ENCODE measurements around the gene MAPK8IP2. TPM values are rescaled to one million over a fixed set of nuclear protein-coding genes. Genes with fewer than 3 reads are reported as not detected.

Gene MAPK8IP2
- total and polyA plus RNA-seq, 2 experiments from 2014 or later: 0.42 to 1.7 TPM

GRCh38 chr22:50561401-50562358 lies 38.9 kb upstream of the MAPK8IP2 start:
- no peaks in the 10 kb centered on the region for H3K36me3 ChIP-seq
- no peak for DNase-seq (ENCODE audit: low read depth in 1 of 2, low spot score in 1 of 2)
- peaks cover 8% of the 10 kb centered on the region for H3K27me3 ChIP-seq
- no peaks in the 10 kb centered on the region for H3K9me3 ChIP-seq (ENCODE audit: low read depth)
- TF ChIP-seq, protein P1, sequence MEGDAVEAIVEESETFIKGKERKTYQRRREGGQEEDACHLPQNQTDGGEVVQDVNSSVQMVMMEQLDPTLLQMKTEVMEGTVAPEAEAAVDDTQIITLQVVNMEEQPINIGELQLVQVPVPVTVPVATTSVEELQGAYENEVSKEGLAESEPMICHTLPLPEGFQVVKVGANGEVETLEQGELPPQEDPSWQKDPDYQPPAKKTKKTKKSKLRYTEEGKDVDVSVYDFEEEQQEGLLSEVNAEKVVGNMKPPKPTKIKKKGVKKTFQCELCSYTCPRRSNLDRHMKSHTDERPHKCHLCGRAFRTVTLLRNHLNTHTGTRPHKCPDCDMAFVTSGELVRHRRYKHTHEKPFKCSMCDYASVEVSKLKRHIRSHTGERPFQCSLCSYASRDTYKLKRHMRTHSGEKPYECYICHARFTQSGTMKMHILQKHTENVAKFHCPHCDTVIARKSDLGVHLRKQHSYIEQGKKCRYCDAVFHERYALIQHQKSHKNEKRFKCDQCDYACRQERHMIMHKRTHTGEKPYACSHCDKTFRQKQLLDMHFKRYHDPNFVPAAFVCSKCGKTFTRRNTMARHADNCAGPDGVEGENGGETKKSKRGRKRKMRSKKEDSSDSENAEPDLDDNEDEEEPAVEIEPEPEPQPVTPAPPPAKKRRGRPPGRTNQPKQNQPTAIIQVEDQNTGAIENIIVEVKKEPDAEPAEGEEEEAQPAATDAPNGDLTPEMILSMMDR (IDR thresholded peaks at IDR 0.05; ENCODE audit: low read depth, low read length): no peak
- H3K4me1 ChIP-seq (ENCODE audit: low read depth): peaks cover 3% of the 10 kb centered on the region
- H3K4me3 ChIP-seq: no peak overlapping the region
- H3K27ac ChIP-seq: no peak overlapping the region

GRCh38 chr22:50562523-50563412 lies 37.8 kb upstream of the MAPK8IP2 start, which contains the start of gene SYCE3:
Gene SYCE3, minus strand, starts transcription at chr22:50562919. Its CDS starts 6,514 bp downstream, at chr22:50556405.
- peak within 1 kb of the TSS; percentile 77 for H3K27ac ChIP-seq
- peak; percentile 93 to 99 for DNase-seq (ENCODE audit: low read depth in 1 of 2, low spot score in 1 of 2)
- H3K4me1 ChIP-seq (ENCODE audit: low read depth): peaks cover 3% of the 10 kb centered on the region
- H3K9me3 ChIP-seq (ENCODE audit: low read depth): no peaks in the 10 kb centered on the region
- peaks cover 8% of the 10 kb centered on the region for H3K27me3 ChIP-seq
- H3K36me3 ChIP-seq: no peaks in the 10 kb centered on the region
- H3K4me3 ChIP-seq: peak within 1 kb of the TSS; percentile 54
- TF ChIP-seq, protein P1 (IDR thresholded peaks at IDR 0.05; ENCODE audit: low read depth, low read length): peak; percentile 90

DNA sequence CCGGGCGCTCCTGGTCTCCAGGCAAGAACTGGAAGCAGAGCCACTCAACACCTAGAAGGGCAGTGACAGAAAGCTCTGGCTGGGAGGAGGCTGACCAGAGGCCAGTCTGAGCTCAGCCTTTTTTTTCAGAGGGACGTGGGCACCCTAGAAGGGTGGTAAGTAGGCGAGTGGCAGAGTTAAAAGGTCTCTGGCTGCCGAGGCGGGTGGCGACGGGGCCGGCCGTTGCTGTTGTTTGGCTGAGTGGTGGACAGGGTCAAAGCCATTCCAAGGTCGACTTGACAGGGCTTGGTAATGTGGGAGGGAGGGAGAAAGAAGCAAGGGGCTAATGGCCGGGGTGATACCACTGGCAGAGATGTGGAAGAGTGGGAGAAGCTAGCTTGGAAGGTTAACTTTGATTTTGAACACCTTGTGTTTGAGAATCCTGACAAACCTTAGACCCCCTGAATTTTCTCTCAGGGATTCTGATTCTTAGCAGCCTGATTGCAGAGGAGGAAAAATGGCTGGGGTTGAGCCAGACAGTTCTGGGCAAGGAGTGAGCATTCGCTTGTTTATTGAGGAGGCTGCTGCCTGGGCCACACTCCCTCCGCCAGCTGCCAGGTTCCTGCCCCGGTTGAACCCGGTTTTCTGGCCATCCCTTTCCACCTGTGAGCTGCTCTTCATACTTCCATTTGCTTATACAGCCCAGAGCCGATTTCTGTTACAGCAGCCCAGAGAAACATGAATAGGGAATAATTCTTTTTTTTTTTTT lies 37.0 kb upstream of the MAPK8IP2 start:
- Histone ChIP-seq H3K9me3 (ENCODE audit: low read depth) (no peaks in the 10 kb centered on the region), H3K4me3 (peak overlapping the region; percentile 54), H3K4me1 (ENCODE audit: low read depth) (peaks cover 3% of the 10 kb centered on the region), H3K27me3 (peaks cover 5% of the 10 kb centered on the region), H3K36me3 (peaks cover 3% of the 10 kb centered on the region), H3K27ac (peak overlapping the region; percentile 77)
- TF ChIP-seq, protein P1 (IDR thresholded peaks at IDR 0.05; ENCODE audit: low read depth, low read length): no peak
- DNase-seq (ENCODE audit: low read depth in 1 of 2, low spot score in 1 of 2): peak in 1 of 2 donors; percentile 62

DNA sequence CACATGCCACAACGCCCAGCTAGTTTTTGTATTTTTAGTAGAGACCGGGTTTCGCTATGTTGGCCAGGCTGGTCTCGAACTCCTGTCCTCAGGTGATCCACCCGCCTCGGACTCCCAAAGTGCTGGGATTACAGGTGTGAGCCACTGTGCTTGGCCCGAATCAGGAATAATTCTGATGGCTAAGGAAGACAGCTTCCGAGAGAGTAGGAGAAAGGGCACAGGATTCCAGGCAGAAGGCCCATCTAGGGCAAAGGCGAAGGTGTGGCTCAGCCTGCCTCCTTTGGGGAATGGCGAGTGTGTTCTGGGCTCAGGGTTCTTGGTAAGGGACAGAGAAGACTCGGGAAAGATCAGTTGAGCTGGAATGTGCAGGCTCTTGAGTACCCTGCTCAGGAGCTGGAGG lies 36.3 kb upstream of the MAPK8IP2 start:
- Histone ChIP-seq H3K9me3 (ENCODE audit: low read depth) (no peaks in the 10 kb centered on the region), H3K27me3 (peaks cover under 1% of the 10 kb centered on the region), H3K4me1 (ENCODE audit: low read depth) (peaks cover 3% of the 10 kb centered on the region), H3K36me3 (peaks cover 10% of the 10 kb centered on the region), H3K4me3 (no peak overlapping the region), H3K27ac (no peak overlapping the region)
- TF ChIP-seq, protein P1 (IDR thresholded peaks at IDR 0.05; ENCODE audit: low read depth, low read length): no peak
- DNase-seq (ENCODE audit: low read depth in 1 of 2, low spot score in 1 of 2): no peak

All from cardiac muscle cell (in vitro differentiated cells and primary cell).